Stimulated activated CD8-positive, alpha-beta memory T cell treated with anti-CD3 and anti-CD28 coated beads, Interleukin-7, amount 100 ng/mL, for 1 hour (primary cell): ENCODE results near the gene SFXN5.

ENCODE experiments used
- DNase-seq, 2 donors: peaks; one replicate each; pipeline ENCODE4 v3.0.0-alpha.2; 2020; ENCODE audit warnings: low read depth in 2 of 2

Gene SFXN5

GRCh38 chr2:72994991-72995380 is 76.5 kb downstream of the SFXN5 start:
- no peak for DNase-seq

- no peak for DNase-seq
Observed at GRCh38 chr2:72994282-72994990, 77.1 kb downstream of the SFXN5 start.

- no peak for DNase-seq
Observed at GRCh38 chr2:72993933-72994280, 77.6 kb downstream of the SFXN5 start.

GRCh38 chr2:72993147-72993932 is 78.2 kb downstream of the SFXN5 start:
- DNase-seq = peak in 1 of 2 donors; percentile 8

GRCh38 chr2:72992734-72993102 is 78.8 kb downstream of the SFXN5 start:
- no peak for DNase-seq

- no peak for DNase-seq
Observed at GRCh38 chr2:72991980-72992733, 79.4 kb downstream of the SFXN5 start.

GRCh38 chr2:72991439-72991725 is 80.1 kb downstream of the SFXN5 start:
- no peak for DNase-seq

GRCh38 chr2:72990695-72991438 is 80.6 kb downstream of the SFXN5 start:
- no peak for DNase-seq

GRCh38 chr2:72989770-72990556 is 81.5 kb downstream of the SFXN5 start:
- DNase-seq = no peak

- DNase-seq = no peak
Observed at GRCh38 chr2:72988726-72989273, 82.7 kb downstream of the SFXN5 start.

- no peak for DNase-seq
Observed at GRCh38 chr2:72988041-72988440, 83.5 kb downstream of the SFXN5 start.

GRCh38 chr2:72985891-72986683 is 85.4 kb downstream of the SFXN5 start:
- no peak for DNase-seq

GRCh38 chr2:72985136-72985535 is 86.4 kb downstream of the SFXN5 start:
- DNase-seq = no peak

- DNase-seq = no peak
Observed at GRCh38 chr2:72984172-72984671, 87.3 kb downstream of the SFXN5 start.

GRCh38 chr2:72983500-72984161 is 87.9 kb downstream of the SFXN5 start:
- no peak for DNase-seq

GRCh38 chr2:72982781-72983499 is 88.6 kb downstream of the SFXN5 start:
- DNase-seq = no peak

GRCh38 chr2:72982219-72982618 is 89.3 kb downstream of the SFXN5 start:
- DNase-seq = no peak

- no peak for DNase-seq
Observed at GRCh38 chr2:72981536-72981935, 90.0 kb downstream of the SFXN5 start.
